Measurements from ENCODE around the gene MYO19. TPM values are rescaled to one million over a fixed set of nuclear protein-coding genes. Genes with fewer than 3 reads are reported as not detected.
A peak's percentile ranks its signal among the peaks of the same experiment; 100 is the strongest.

MYO19 gene
- total and polyA plus RNA-seq, 2 of the 8 experiments (the other 6 are each of a cell fraction or from before 2014, with no cell fraction given), result 126 to 163 TPM

DNA sequence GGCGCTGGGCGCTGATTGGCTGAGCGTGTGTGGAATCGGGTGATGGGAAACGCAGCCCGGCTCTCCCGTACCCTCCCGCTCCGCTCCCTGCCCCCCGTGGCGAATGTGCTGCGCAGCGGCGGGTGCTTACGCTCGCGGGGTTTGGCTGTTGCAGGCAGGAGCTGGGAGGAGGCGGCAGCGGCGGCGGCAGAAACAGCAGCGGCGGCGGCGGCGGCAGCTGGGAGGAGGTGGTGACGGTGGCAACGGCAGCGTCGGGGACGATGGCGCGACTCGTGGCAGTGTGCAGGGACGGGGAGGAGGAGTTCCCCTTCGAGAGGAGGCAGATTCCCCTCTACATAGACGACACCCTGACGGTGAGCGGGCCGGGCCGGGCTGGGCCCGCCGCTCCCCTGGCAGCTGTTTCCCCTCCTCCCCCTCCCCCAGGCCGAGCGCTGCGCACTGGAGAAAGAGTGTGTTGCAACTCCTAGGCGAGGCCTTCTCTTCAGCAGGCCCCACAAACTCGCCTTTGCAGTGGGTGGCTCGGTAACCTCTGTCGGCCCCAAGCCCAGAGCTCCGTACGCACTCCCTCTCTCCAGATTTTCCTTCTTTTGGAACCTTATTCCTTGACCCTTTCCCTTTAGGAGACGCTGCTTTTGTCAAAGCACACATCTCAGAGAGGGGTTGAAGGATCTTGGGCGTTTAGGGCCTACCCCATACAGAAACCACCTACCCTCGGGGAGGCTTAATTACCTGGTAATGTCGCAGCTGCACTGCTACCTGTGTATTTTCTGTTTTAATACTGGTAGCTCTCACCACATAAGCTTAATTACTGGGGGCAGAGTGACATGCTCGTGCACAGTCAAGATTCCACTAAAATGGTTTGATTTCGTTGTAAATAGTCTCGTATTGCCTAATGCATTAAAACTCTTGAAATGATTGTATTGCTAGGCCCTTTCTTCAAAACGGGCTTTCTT lies 11.1 kb upstream of the MYO19 start (continued):
- TF ChIP-seq SP2 (IDR thresholded peaks at IDR 0.05; ENCODE audit: low read length), result no peak
- TF ChIP-seq CEBPB (IDR thresholded peaks at IDR 0.05; ENCODE audit: low read depth, low read length), result peak; percentile 85
- no peak for TF ChIP-seq YY1 (IDR thresholded peaks at IDR 0.05; ENCODE audit: low read depth, low read length)
- no peak for TF ChIP-seq JUND (IDR thresholded peaks at IDR 0.05; ENCODE audit: low read length)
- TF ChIP-seq, protein P1, sequence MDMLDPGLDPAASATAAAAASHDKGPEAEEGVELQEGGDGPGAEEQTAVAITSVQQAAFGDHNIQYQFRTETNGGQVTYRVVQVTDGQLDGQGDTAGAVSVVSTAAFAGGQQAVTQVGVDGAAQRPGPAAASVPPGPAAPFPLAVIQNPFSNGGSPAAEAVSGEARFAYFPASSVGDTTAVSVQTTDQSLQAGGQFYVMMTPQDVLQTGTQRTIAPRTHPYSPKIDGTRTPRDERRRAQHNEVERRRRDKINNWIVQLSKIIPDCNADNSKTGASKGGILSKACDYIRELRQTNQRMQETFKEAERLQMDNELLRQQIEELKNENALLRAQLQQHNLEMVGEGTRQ (IDR thresholded peaks at IDR 0.05; ENCODE audit: low read length), result no peak
- no peak for TF ChIP-seq HDAC6 (IDR thresholded peaks at IDR 0.05; ENCODE audit: low read depth, low read length)
- TF ChIP-seq FOSL1 (IDR thresholded peaks at IDR 0.05; ENCODE audit: insufficient read depth, low read depth, low read length), result no peak
- TF ChIP-seq CHD1 (IDR thresholded peaks at IDR 0.05; ENCODE audit: low read depth, low read length), result no peak
- TF ChIP-seq RFX5 (IDR thresholded peaks at IDR 0.05; ENCODE audit: borderline replicate concordance, low read depth, low read length), result no peak
- no peak; the same call in 1 of the 2 replicates for TF ChIP-seq TBP (IDR thresholded peaks at IDR 0.05; ENCODE audit: low read depth, low read length)
- no peak for TF ChIP-seq KDM1A (IDR thresholded peaks at IDR 0.05; ENCODE audit: borderline replicate concordance, low read length)
- TF ChIP-seq SIN3A (conservative IDR thresholded peaks at IDR 0.05 in 1 of 2, IDR thresholded peaks at IDR 0.05 in 1 of 2; ENCODE audit: low read depth in 1 of 2, low read length in 2 of 2), result peak; percentile 28 to 39; a peak in 1 of 4 replicates
- TF ChIP-seq RBBP5 (IDR thresholded peaks at IDR 0.05; ENCODE audit: borderline replicate concordance, low read depth, low read length), result peak; percentile 72; the same call in 1 of the 2 replicates
- no peak for TF ChIP-seq GABPA (IDR thresholded peaks at IDR 0.05; ENCODE audit: borderline replicate concordance, insufficient read depth, low read length)
- TF ChIP-seq, protein P2, sequence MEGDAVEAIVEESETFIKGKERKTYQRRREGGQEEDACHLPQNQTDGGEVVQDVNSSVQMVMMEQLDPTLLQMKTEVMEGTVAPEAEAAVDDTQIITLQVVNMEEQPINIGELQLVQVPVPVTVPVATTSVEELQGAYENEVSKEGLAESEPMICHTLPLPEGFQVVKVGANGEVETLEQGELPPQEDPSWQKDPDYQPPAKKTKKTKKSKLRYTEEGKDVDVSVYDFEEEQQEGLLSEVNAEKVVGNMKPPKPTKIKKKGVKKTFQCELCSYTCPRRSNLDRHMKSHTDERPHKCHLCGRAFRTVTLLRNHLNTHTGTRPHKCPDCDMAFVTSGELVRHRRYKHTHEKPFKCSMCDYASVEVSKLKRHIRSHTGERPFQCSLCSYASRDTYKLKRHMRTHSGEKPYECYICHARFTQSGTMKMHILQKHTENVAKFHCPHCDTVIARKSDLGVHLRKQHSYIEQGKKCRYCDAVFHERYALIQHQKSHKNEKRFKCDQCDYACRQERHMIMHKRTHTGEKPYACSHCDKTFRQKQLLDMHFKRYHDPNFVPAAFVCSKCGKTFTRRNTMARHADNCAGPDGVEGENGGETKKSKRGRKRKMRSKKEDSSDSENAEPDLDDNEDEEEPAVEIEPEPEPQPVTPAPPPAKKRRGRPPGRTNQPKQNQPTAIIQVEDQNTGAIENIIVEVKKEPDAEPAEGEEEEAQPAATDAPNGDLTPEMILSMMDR (IDR thresholded peaks at IDR 0.05; ENCODE audit: control extremely low read depth in 1 of 3, insufficient read depth in 1 of 3, low read depth in 1 of 3, low read length in 3 of 3), result no peak
- TF ChIP-seq KDM5A (IDR thresholded peaks at IDR 0.05; ENCODE audit: low read length), result no peak
- TF ChIP-seq SP1 (IDR thresholded peaks at IDR 0.05; ENCODE audit: low read depth, low read length), result peak; percentile 61
- no peak for TF ChIP-seq SUZ12 (IDR thresholded peaks at IDR 0.05; ENCODE audit: low read length)
- no peak for TF ChIP-seq SIRT6 (IDR thresholded peaks at IDR 0.05; ENCODE audit: low read length)
- peak; percentile 79 for TF ChIP-seq TAF1 (IDR thresholded peaks at IDR 0.05; ENCODE audit: low read depth, low read length)
- no peak for TF ChIP-seq POU5F1 (IDR thresholded peaks at IDR 0.05; ENCODE audit: low read depth, low read length)

Data from H1 (cell line).